OCI-LY7 (cell line): ENCODE data around the gene NOVA2. TPM values are rescaled to one million over a fixed set of nuclear protein-coding genes. Genes with fewer than 3 reads are reported as not detected.

Experiments
- BruUV-seq: library from RNA; stranded (reverse); fragments of 400-500 nt; replicated peaks from 2 replicates; lab custom pipeline; 2021; lab: Mats Ljungman, UMichigan
- CTCF ChIA-PET: fragments of 300-600 bp; sonication (Branson Sonifier 250); formaldehyde crosslinking; loops from one replicate; lab custom pipeline; 2022; ENCODE audit warnings: antibody characterized with exemption; ENCODE audit not compliant: unreplicated experiment; lab: Charles Lee
- POLR2A ChIA-PET: fragments of 300-600 bp; sonication (Branson Sonifier 250); formaldehyde crosslinking; loops from one replicate; lab custom pipeline; 2022; ENCODE audit warnings: antibody characterized with exemption; lab: Charles Lee
- DNase-seq: peaks from one replicate; pipeline ENCODE4 v3.0.0-alpha.2; 2015; ENCODE audit warnings: low spot score
- H2AFZ ChIP-seq: fragments of 200-600 bp; sonication (generic), shearing (Covaris generic); 2 replicates; pipeline ENCODE4 v1.6.1; 2014; ENCODE audit warnings: mild to moderate bottlenecking, antibody characterized with exemption, low read length, moderate library complexity
- H3K27ac ChIP-seq: fragments of 200-600 bp; sonication (generic); 2 replicates; pipeline ENCODE4 v1.5.1; 2014; ENCODE audit warnings: mixed run types, low read depth, mild to moderate bottlenecking, moderate library complexity, low read length, inconsistent platforms; ENCODE audit not compliant: poor library complexity, severe bottlenecking
- H3K36me3 ChIP-seq: fragments of 200-600 bp; sonication (generic); 2 replicates; pipeline ENCODE4 v1.6.1; 2014; ENCODE audit warnings: mild to moderate bottlenecking, antibody characterized with exemption, low read length, moderate library complexity, mixed read lengths; ENCODE audit not compliant: insufficient read depth
- H3K4me1 ChIP-seq: fragments of 200-600 bp; sonication (generic); 2 replicates; pipeline ENCODE4 v1.5.1; 2014; ENCODE audit warnings: mild to moderate bottlenecking, low read length; ENCODE audit not compliant: insufficient read depth, poor library complexity, severe bottlenecking
- H3K4me2 ChIP-seq: fragments of 200-600 bp; sonication (generic); 2 replicates; pipeline ENCODE4 v1.6.1; 2014; ENCODE audit warnings: mild to moderate bottlenecking, low read length
- H3K4me3 ChIP-seq: fragments of 200-600 bp; sonication (generic); 2 replicates; pipeline ENCODE4 v1.5.1; 2014; ENCODE audit warnings: mild to moderate bottlenecking, low read depth, low read length; ENCODE audit not compliant: poor library complexity, severe bottlenecking
- H3K79me2 ChIP-seq: fragments of 200-600 bp; sonication (generic); 2 replicates; pipeline ENCODE4 v1.6.1; 2016; ENCODE audit warnings: low read depth, mild to moderate bottlenecking, low read length, moderate library complexity, mixed read lengths; ENCODE audit not compliant: insufficient read depth
- H3K9me2 ChIP-seq: fragments of 200-600 bp; sonication (generic); 2 replicates; pipeline ENCODE4 v1.6.1; 2016; ENCODE audit warnings: mild to moderate bottlenecking, low read length, mixed read lengths; ENCODE audit not compliant: insufficient read depth
- H3K9me3 ChIP-seq: fragments of 200-600 bp; sonication (generic); 2 replicates; pipeline ENCODE4 v1.6.1; 2014; ENCODE audit warnings: mild to moderate bottlenecking, mixed run types, low read length, mixed read lengths
- H4K20me1 ChIP-seq: fragments of 200-600 bp; sonication (generic); 2 replicates; pipeline ENCODE4 v1.6.1; 2014; ENCODE audit warnings: mild to moderate bottlenecking, antibody characterized with exemption, low read length, moderate library complexity, mixed read lengths; ENCODE audit not compliant: insufficient read depth
- EZH2phosphoT487 ChIP-seq: fragments of 200-600 bp; sonication (generic); IDR thresholded peaks from 2 replicates; pipeline ENCODE4 v1.6.1; 2018; ENCODE audit warnings: low read depth, borderline replicate concordance, mild to moderate bottlenecking, mixed run types, antibody characterized with exemption, low read length, moderate library complexity, mixed read lengths
- intact Hi-C: fragments of 100-400 bp; cut with micrococcal nuclease; formaldehyde crosslinking; loops from one replicate; pipeline ENCODE4 v1.10.0; 2022; ENCODE audit not compliant: unreplicated experiment
- total RNA-seq, 2 experiments: library from RNA; depleted of rRNA in 1 of 2; stranded (reverse); fragments of >200 nt in 1 of 2; shearing (Covaris generic) in 1 of 2; gene quantifications; 2 replicates each; pipeline ENCODE4 v1.2.3, GENCODE V29; 2014 to 2022
- TF ChIP-seq, protein P1 (sequence below): fragments of 200-600 bp; sonication (generic); conservative IDR thresholded peaks from 2 replicates; pipeline ENCODE4 v1.5.1; 2014; ENCODE audit warnings: mild to moderate bottlenecking, antibody characterized with exemption, low read length, moderate library complexity, mixed read lengths

NOVA2 gene
- total RNA-seq, 2 experiments from 2014 or later = 0.19 TPM; not detected in 1

DNA sequence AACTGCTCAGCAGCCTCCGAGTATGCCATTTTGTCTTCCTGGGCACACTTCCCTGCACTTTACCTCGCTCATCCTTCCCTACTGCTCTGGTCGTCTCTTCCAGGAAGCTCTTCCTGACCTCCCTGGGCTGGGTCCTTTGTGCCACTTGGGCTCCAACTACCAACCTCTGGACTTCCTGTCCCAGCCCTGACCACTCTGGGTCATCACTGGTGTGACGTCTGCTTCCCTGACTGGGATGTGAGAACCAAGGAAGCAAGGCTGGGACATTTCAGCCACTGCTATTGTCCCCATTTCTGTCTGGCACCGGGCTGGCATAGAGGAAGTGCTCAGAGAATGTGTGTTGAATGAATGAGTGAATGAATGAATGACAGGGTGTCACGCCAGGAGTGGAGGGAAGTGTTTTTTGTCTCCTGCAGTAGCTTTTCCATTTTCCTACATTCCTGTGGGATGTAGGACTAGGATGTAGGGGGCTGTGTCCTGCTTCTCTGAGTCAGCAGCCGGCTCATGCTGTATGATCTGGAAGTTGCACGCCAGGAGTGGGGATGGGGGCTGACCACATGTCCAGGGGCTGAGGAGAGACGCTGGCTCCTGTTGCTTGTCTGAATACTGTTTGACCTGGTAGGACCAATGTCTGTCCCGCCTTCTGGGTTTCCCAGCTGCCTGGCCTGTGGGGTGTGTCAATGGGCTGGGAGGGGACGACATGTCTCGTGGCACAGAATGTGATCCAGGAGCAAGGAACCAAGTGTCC, 14.7 kb downstream of the NOVA2 start:
- no peak for DNase-seq
- Histone ChIP-seq H3K4me2 (no peak overlapping the region), H3K4me3 (no peak overlapping the region), H3K4me1 (peaks cover 5% of the 10 kb centered on the region), H2AFZ (no peak overlapping the region), H3K9me3 (no peaks in the 10 kb centered on the region), H4K20me1 (no peaks in the 10 kb centered on the region), H3K27ac (no peak overlapping the region), H3K36me3 (no peaks in the 10 kb centered on the region), H3K9me2 (no peaks in the 10 kb centered on the region), H3K79me2 (no peaks in the 10 kb centered on the region)
- POLR2A ChIA-PET = no interaction called here
- no peak for TF ChIP-seq EZH2phosphoT487
- TF ChIP-seq, protein P1, sequence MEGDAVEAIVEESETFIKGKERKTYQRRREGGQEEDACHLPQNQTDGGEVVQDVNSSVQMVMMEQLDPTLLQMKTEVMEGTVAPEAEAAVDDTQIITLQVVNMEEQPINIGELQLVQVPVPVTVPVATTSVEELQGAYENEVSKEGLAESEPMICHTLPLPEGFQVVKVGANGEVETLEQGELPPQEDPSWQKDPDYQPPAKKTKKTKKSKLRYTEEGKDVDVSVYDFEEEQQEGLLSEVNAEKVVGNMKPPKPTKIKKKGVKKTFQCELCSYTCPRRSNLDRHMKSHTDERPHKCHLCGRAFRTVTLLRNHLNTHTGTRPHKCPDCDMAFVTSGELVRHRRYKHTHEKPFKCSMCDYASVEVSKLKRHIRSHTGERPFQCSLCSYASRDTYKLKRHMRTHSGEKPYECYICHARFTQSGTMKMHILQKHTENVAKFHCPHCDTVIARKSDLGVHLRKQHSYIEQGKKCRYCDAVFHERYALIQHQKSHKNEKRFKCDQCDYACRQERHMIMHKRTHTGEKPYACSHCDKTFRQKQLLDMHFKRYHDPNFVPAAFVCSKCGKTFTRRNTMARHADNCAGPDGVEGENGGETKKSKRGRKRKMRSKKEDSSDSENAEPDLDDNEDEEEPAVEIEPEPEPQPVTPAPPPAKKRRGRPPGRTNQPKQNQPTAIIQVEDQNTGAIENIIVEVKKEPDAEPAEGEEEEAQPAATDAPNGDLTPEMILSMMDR = no peak
- BruUV-seq = no TSS peak
- CTCF ChIA-PET = no interaction called here
- intact Hi-C loops = no loop called here

DNA sequence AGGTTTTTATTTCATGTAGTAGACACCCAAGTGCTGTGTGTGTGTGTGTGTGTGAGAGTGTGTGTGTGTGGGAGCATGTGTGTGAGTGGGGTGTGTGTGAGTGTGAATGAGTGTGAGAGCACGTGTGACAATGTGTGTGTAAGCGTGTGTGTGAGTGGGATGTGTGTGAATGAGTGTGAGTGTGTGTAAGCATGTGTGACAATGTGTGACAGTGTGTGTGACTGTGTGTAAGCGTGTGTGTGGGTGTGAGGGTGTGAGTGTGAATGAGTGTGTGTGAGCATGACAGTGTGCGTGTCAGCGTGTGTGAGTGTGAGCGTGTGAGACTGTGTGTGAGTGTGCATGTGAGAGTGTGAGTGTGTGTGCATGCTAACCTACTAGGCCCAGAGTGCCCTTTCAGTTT, 15.3 kb downstream of the NOVA2 start:
- Histone ChIP-seq H3K9me3 (no peaks in the 10 kb centered on the region), H3K4me3 (no peak overlapping the region), H3K4me2 (no peak overlapping the region), H3K9me2 (no peaks in the 10 kb centered on the region), H4K20me1 (no peaks in the 10 kb centered on the region), H3K36me3 (no peaks in the 10 kb centered on the region), H3K79me2 (no peaks in the 10 kb centered on the region), H2AFZ (no peak overlapping the region), H3K27ac (no peak overlapping the region), H3K4me1 (peaks cover 5% of the 10 kb centered on the region)
- intact Hi-C loops = no loop called here
- TF ChIP-seq, protein P1 = no peak
- TF ChIP-seq EZH2phosphoT487 = no peak
- no TSS peak for BruUV-seq
- DNase-seq = no peak
- CTCF ChIA-PET = no interaction called here
- POLR2A ChIA-PET = no interaction called here

DNA sequence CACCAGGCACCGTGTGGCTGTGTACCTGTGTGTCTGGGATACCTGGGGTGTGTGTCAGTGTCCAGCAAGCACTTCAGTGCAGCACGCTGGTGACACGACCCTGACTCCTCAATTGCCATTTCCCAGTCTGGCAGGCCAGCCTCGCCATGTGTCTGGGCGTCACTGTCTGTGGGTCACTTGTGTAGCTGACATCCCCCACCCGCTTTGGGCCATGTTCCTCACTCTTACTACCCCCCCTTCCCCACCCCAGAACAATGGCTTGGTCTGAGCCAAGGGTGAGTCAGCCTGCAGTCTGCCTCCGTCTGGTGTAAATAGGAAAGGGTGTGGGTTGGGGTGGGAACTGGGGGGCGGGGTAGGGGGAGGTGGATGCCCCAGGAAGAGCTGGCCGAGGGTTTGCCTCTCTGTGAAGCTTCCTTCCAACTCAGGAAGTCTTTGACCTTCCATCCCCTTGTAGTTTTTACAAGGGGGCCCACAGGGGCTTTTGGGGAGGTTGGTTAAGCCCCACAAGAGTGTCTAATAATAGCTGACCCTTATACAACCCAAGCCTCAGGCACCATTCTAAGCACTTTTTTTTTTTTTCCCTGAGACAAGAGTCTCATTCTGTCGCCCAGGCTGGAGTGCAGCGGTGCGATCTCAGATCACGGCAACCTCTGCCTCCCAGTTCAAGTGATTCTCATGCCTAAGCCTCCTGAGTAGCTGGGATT, 17.6 kb downstream of the NOVA2 start:
- H2AFZ ChIP-seq = no peak overlapping the region
- intact Hi-C loops = no loop called here
- H3K27ac ChIP-seq = no peak overlapping the region
- POLR2A ChIA-PET = interaction anchor here (0.7 kb wide), 1 partner anchor 108 kb away, joined by 3 read pairs; no protein-coding TSS in a partner anchor
- no peaks in the 10 kb centered on the region for H3K36me3 ChIP-seq
- no peaks in the 10 kb centered on the region for H3K9me3 ChIP-seq
- no peaks in the 10 kb centered on the region for H3K79me2 ChIP-seq
- no peak for DNase-seq
- no peaks in the 10 kb centered on the region for H3K9me2 ChIP-seq
- no peak overlapping the region for H3K4me2 ChIP-seq
- BruUV-seq = no TSS peak
- TF ChIP-seq, protein P1 = no peak
- no peak for TF ChIP-seq EZH2phosphoT487
- no peaks in the 10 kb centered on the region for H4K20me1 ChIP-seq
- no peak overlapping the region for H3K4me3 ChIP-seq
- H3K4me1 ChIP-seq = peaks cover 5% of the 10 kb centered on the region
- CTCF ChIA-PET = no interaction called here
